Epithelial cell of esophagus (primary cell): ENCODE measurements around the gene MTRF1.
"Not testable (repeated sequence)": the region's sequence is repeated elsewhere in the genome, so short reads cannot be mapped to it uniquely, and the experiment has no call there.

Experiments
- DNase-seq: peaks from one replicate; pipeline ENCODE4 v3.0.0; 2010; ENCODE audit warnings: low read depth
- H3K4me3 ChIP-seq: 2 replicates; pipeline ENCODE4 v1.5.1; 2011; ENCODE audit warnings: mild to moderate bottlenecking, low read length, control low read depth
- CTCF ChIP-seq: IDR thresholded peaks from 2 replicates; pipeline ENCODE4 v1.5.1; 2011; ENCODE audit warnings: low read depth, mild to moderate bottlenecking, low read length, control low read depth, inconsistent platforms; ENCODE audit not compliant: insufficient read depth; ENCODE audit errors: missing control alignments

MTRF1 gene

GRCh38 chr13:41294914-41295313, 31.5 kb upstream of the MTRF1 start:
- DNase-seq: no peak
- TF ChIP-seq CTCF: no peak
- H3K4me3 ChIP-seq: no peak overlapping the region

- DNase-seq: no peak
- H3K4me3 ChIP-seq: no peak overlapping the region
- TF ChIP-seq CTCF: no peak
Measured at GRCh38 chr13:41293272-41293671, 29.9 kb upstream of the MTRF1 start.

- H3K4me3 ChIP-seq: no peak overlapping the region
- DNase-seq: no peak
- no peak for TF ChIP-seq CTCF
Measured at GRCh38 chr13:41291246-41291645, 27.9 kb upstream of the MTRF1 start.

GRCh38 chr13:41289463-41289881, 26.1 kb upstream of the MTRF1 start:
- no peak for TF ChIP-seq CTCF
- DNase-seq: no peak
- H3K4me3 ChIP-seq: no peak overlapping the region

GRCh38 chr13:41286370-41286769, 23.0 kb upstream of the MTRF1 start:
- no peak overlapping the region for H3K4me3 ChIP-seq
- TF ChIP-seq CTCF: no peak
- no peak for DNase-seq

- H3K4me3 ChIP-seq: no peak overlapping the region
- no peak for TF ChIP-seq CTCF
- DNase-seq: peak; percentile 97
Measured at GRCh38 chr13:41284512-41285288, 21.3 kb upstream of the MTRF1 start.

- TF ChIP-seq CTCF: no peak
- no peak for DNase-seq
- no peak overlapping the region for H3K4me3 ChIP-seq
Measured at GRCh38 chr13:41282129-41282571, 18.8 kb upstream of the MTRF1 start.

- not testable (repeated sequence) for H3K4me3 ChIP-seq, DNase-seq
Measured at GRCh38 chr13:41279156-41279555, 15.8 kb upstream of the MTRF1 start.
